ENCODE data around the gene PDE1C.

Gene PDE1C

GRCh38 chr7:31772211-31772610 lies 298.0 kb downstream of the PDE1C start:
- no peak overlapping the region for H3K4me3 ChIP-seq (ENCODE audit: low read depth, low read length)
- TF ChIP-seq CTCF (IDR thresholded peaks at IDR 0.05; ENCODE audit: control insufficient read depth, extremely low read depth, insufficient read depth), result no peak
- no peak for DNase-seq (ENCODE audit: low read depth)

- no peak for TF ChIP-seq CTCF (IDR thresholded peaks at IDR 0.05; ENCODE audit: control insufficient read depth, extremely low read depth, insufficient read depth)
- no peak overlapping the region for H3K4me3 ChIP-seq (ENCODE audit: low read depth, low read length)
- no peak for DNase-seq (ENCODE audit: low read depth)
These were observed 302.4 kb downstream of the PDE1C start for GRCh38 chr7:31767686-31768358.

GRCh38 chr7:31764462-31764861 lies 305.7 kb downstream of the PDE1C start:
- no peak overlapping the region for H3K4me3 ChIP-seq (ENCODE audit: low read depth, low read length)
- no peak for TF ChIP-seq CTCF (IDR thresholded peaks at IDR 0.05; ENCODE audit: control insufficient read depth, extremely low read depth, insufficient read depth)
- DNase-seq (ENCODE audit: low read depth), result no peak

GRCh38 chr7:31763548-31763947 lies 306.7 kb downstream of the PDE1C start:
- no peak for DNase-seq (ENCODE audit: low read depth)
- H3K4me3 ChIP-seq (ENCODE audit: low read depth, low read length), result no peak overlapping the region
- no peak for TF ChIP-seq CTCF (IDR thresholded peaks at IDR 0.05; ENCODE audit: control insufficient read depth, extremely low read depth, insufficient read depth)

GRCh38 chr7:31761646-31762045 lies 308.6 kb downstream of the PDE1C start:
- DNase-seq (ENCODE audit: low read depth), result no peak
- no peak overlapping the region for H3K4me3 ChIP-seq (ENCODE audit: low read depth, low read length)
- no peak for TF ChIP-seq CTCF (IDR thresholded peaks at IDR 0.05; ENCODE audit: control insufficient read depth, extremely low read depth, insufficient read depth)

GRCh38 chr7:31758755-31759154 lies 311.5 kb downstream of the PDE1C start:
- H3K4me3 ChIP-seq (ENCODE audit: low read depth, low read length), result no peak overlapping the region
- no peak for TF ChIP-seq CTCF (IDR thresholded peaks at IDR 0.05; ENCODE audit: control insufficient read depth, extremely low read depth, insufficient read depth)
- no peak for DNase-seq (ENCODE audit: low read depth)

GRCh38 chr7:31751726-31752125 lies 318.5 kb downstream of the PDE1C start:
- DNase-seq (ENCODE audit: low read depth), result no peak
- H3K4me3 ChIP-seq (ENCODE audit: low read depth, low read length), result no peak overlapping the region
- TF ChIP-seq CTCF (IDR thresholded peaks at IDR 0.05; ENCODE audit: control insufficient read depth, extremely low read depth, insufficient read depth), result no peak
